MM.1S (cell line): Measurements from ENCODE around the gene WWC2.

Experiments used
- DNase-seq: peaks from one replicate; pipeline ENCODE4 v3.0.0-alpha.2; 2015
- H2AFZ ChIP-seq: fragments of 300-600 bp; sonication (generic); 2 replicates; pipeline ENCODE4 v1.6.0; 2016; ENCODE audit warnings: antibody characterized with exemption, low read length
- H3F3A ChIP-seq: fragments of 300-600 bp; sonication (generic); 2 replicates; pipeline ENCODE4 v1.6.1; 2016; ENCODE audit warnings: mild to moderate bottlenecking, antibody characterized with exemption, low read length, moderate library complexity, mixed read lengths; ENCODE audit not compliant: insufficient read depth
- H3K27ac ChIP-seq: fragments of 300-600 bp; sonication (generic); 2 replicates; pipeline ENCODE4 v1.5.1; 2016; ENCODE audit warnings: mild to moderate bottlenecking, low read length
- H3K27me3 ChIP-seq: fragments of 300-600 bp; sonication (generic); replicated peaks from 2 replicates; pipeline ENCODE4 v1.6.0; 2016; ENCODE audit warnings: low read length; ENCODE audit not compliant: insufficient read depth
- H3K36me3 ChIP-seq: fragments of 300-600 bp; sonication (generic); replicated peaks from 2 replicates; pipeline ENCODE4 v1.6.1; 2016; ENCODE audit warnings: mild to moderate bottlenecking, low read length, mixed read lengths; ENCODE audit not compliant: insufficient read depth
- H3K4me1 ChIP-seq: fragments of 300-600 bp; sonication (generic); 2 replicates; pipeline ENCODE4 v1.6.1; 2016; ENCODE audit warnings: low read length, mixed read lengths
- H3K4me2 ChIP-seq: fragments of 300-600 bp; sonication (generic); 2 replicates; pipeline ENCODE4 v1.6.0; 2016; ENCODE audit warnings: low read depth, low read length
- H3K4me3 ChIP-seq: fragments of 300-600 bp; sonication (generic); 2 replicates; pipeline ENCODE4 v1.5.1; 2016; ENCODE audit warnings: low read length, mixed read lengths
- H3K79me2 ChIP-seq: fragments of 300-600 bp; sonication (generic); 2 replicates; pipeline ENCODE4 v1.6.1; 2016; ENCODE audit warnings: mixed run types, low read length, mixed read lengths
- H3K9ac ChIP-seq: fragments of 300-600 bp; sonication (generic); 2 replicates; pipeline ENCODE4 v1.6.1; 2016; ENCODE audit warnings: low read length, mixed read lengths
- H3K9me2 ChIP-seq: fragments of 300-600 bp; sonication (generic); replicated peaks from 2 replicates; pipeline ENCODE4 v1.6.1; 2016; ENCODE audit warnings: mild to moderate bottlenecking, low read length, mixed read lengths; ENCODE audit not compliant: insufficient read depth
- H3K9me3 ChIP-seq: fragments of 300-600 bp; sonication (generic); replicated peaks from 2 replicates; pipeline ENCODE4 v1.6.1; 2016; ENCODE audit warnings: mild to moderate bottlenecking, low read length, mixed read lengths; ENCODE audit not compliant: insufficient read depth
- H4K20me1 ChIP-seq: fragments of 300-600 bp; sonication (generic); 2 replicates; pipeline ENCODE4 v1.6.1; 2016; ENCODE audit warnings: mild to moderate bottlenecking, low read length, moderate library complexity, mixed read lengths; ENCODE audit not compliant: insufficient read depth
- CTCF ChIP-seq: fragments of 300-600 bp; sonication (generic); IDR thresholded peaks from 2 replicates; pipeline ENCODE4 v1.5.1; 2016; ENCODE audit warnings: antibody characterized with exemption, low read length, mixed read lengths
- EZH2 ChIP-seq: fragments of 300-600 bp; sonication (generic); optimal IDR thresholded peaks from 2 replicates; pipeline ENCODE3; 2017; ENCODE audit warnings: low read depth, mild to moderate bottlenecking, antibody characterized with exemption, low read length, mixed read lengths
- EZH2phosphoT487 ChIP-seq: fragments of 300-600 bp; sonication (generic); IDR thresholded peaks from 2 replicates; pipeline ENCODE4 v1.6.1; 2018; ENCODE audit warnings: antibody characterized with exemption, low read length

Gene WWC2

GRCh38 chr4:183337349-183337748, 238.3 kb downstream of the WWC2 start:
- H3K79me2 ChIP-seq = no peaks in the 10 kb centered on the region

GRCh38 chr4:183337833-183338232, 238.8 kb downstream of the WWC2 start:
- Histone ChIP-seq H3K79me2 (no peaks in the 10 kb centered on the region), H3K4me3 (no peak overlapping the region), H4K20me1 (no peaks in the 10 kb centered on the region), H3K27me3 (no peaks in the 10 kb centered on the region), H2AFZ (no peak overlapping the region), H3K9ac (no peak overlapping the region), H3K4me1 (no peaks in the 10 kb centered on the region), H3K9me3 (no peaks in the 10 kb centered on the region), H3K36me3 (no peaks in the 10 kb centered on the region), H3K4me2 (no peak overlapping the region), H3F3A (no peaks in the 10 kb centered on the region), H3K9me2 (no peaks in the 10 kb centered on the region), H3K27ac (no peak overlapping the region)
- TF ChIP-seq CTCF (no peak), EZH2phosphoT487 (no peak), EZH2 (no peak)
- DNase-seq = no peak

More at GRCh38 chr4:183337349-183337748, 238.3 kb downstream of the WWC2 start:
- no peaks in the 10 kb centered on the region for H3K4me1 ChIP-seq
- no peaks in the 10 kb centered on the region for H3K9me3 ChIP-seq
- H3K27me3 ChIP-seq = no peaks in the 10 kb centered on the region
- H3F3A ChIP-seq = no peaks in the 10 kb centered on the region
- H3K9me2 ChIP-seq = no peaks in the 10 kb centered on the region
- no peak overlapping the region for H3K9ac ChIP-seq
- H3K36me3 ChIP-seq = no peaks in the 10 kb centered on the region
- H3K27ac ChIP-seq = no peak overlapping the region
- no peak overlapping the region for H3K4me3 ChIP-seq
- H4K20me1 ChIP-seq = no peaks in the 10 kb centered on the region
- no peak overlapping the region for H3K4me2 ChIP-seq
- DNase-seq = no peak
- H2AFZ ChIP-seq = no peak overlapping the region
- TF ChIP-seq CTCF (no peak), EZH2 (no peak), EZH2phosphoT487 (no peak)

GRCh38 chr4:183342541-183343533, 243.8 kb downstream of the WWC2 start:
- no peak for DNase-seq
- no peaks in the 10 kb centered on the region for H3K9me3 ChIP-seq
- H3K79me2 ChIP-seq = no peaks in the 10 kb centered on the region

More at GRCh38 chr4:183342541-183343533, 243.8 kb downstream of the WWC2 start:
- no peak overlapping the region for H2AFZ ChIP-seq
- H3K4me3 ChIP-seq = no peak overlapping the region
- TF ChIP-seq CTCF (no peak), EZH2 (no peak), EZH2phosphoT487 (no peak)
- no peaks in the 10 kb centered on the region for H4K20me1 ChIP-seq
- no peak overlapping the region for H3K9ac ChIP-seq
- H3K4me1 ChIP-seq = no peaks in the 10 kb centered on the region
- no peaks in the 10 kb centered on the region for H3F3A ChIP-seq
- H3K27ac ChIP-seq = no peak overlapping the region
- H3K27me3 ChIP-seq = no peaks in the 10 kb centered on the region
- H3K4me2 ChIP-seq = no peak overlapping the region
- H3K36me3 ChIP-seq = no peaks in the 10 kb centered on the region
- H3K9me2 ChIP-seq = no peaks in the 10 kb centered on the region
